Retinal pigment epithelial cell (primary cell): Measurements from ENCODE around the gene FAM83E.
"Not testable (repeated sequence)": the region's sequence is repeated elsewhere in the genome, so short reads cannot be mapped to it uniquely, and the experiment has no call there.

ENCODE experiments used
- DNase-seq: peaks from one replicate; pipeline ENCODE4 v3.0.0-alpha.2; 2010; ENCODE audit warnings: low read depth
- H3K4me3 ChIP-seq: 2 replicates; pipeline ENCODE4 v1.5.1; 2011; ENCODE audit warnings: mild to moderate bottlenecking, low read length, control low read depth, moderate library complexity
- CTCF ChIP-seq: conservative IDR thresholded peaks from 2 replicates; pipeline ENCODE4 v1.5.1; 2011; ENCODE audit warnings: low read depth, low read length, control low read depth, inconsistent platforms

The FAM83E gene

GRCh38 chr19:48582168-48582567 is 32.7 kb downstream of the FAM83E start:
- H3K4me3 ChIP-seq, result no peak overlapping the region
- no peak for DNase-seq
- TF ChIP-seq CTCF, result no peak

- no peak for DNase-seq
- no peak for TF ChIP-seq CTCF
- H3K4me3 ChIP-seq, result no peak overlapping the region
Observed at GRCh38 chr19:48578891-48579290, 36.0 kb downstream of the FAM83E start.

- DNase-seq, H3K4me3 ChIP-seq: not testable (repeated sequence)
Observed at GRCh38 chr19:48577908-48578307, 37.0 kb downstream of the FAM83E start.

GRCh38 chr19:48575931-48576622 is 38.8 kb downstream of the FAM83E start:
- DNase-seq, result no peak
- no peak overlapping the region for H3K4me3 ChIP-seq
- TF ChIP-seq CTCF, result no peak

GRCh38 chr19:48573163-48573505 is 41.7 kb downstream of the FAM83E start:
- no peak for TF ChIP-seq CTCF
- no peak overlapping the region for H3K4me3 ChIP-seq
- DNase-seq, result no peak

GRCh38 chr19:48571378-48572162 is 43.3 kb downstream of the FAM83E start:
- TF ChIP-seq CTCF, result no peak
- no peak overlapping the region for H3K4me3 ChIP-seq
- DNase-seq, result no peak

GRCh38 chr19:48569814-48570213 is 45.1 kb downstream of the FAM83E start:
- no peak overlapping the region for H3K4me3 ChIP-seq
- DNase-seq, result peak; percentile 84
- no peak for TF ChIP-seq CTCF
